Measurements from ENCODE around the gene ZNRF2. TPM values are rescaled to one million over a fixed set of nuclear protein-coding genes. Genes with fewer than 3 reads are reported as not detected.
A peak's percentile ranks its signal among the peaks of the same experiment; 100 is the strongest.

The ZNRF2 gene
- total and polyA plus RNA-seq, 7 donors: 14.4 to 33.8 (median 22.5) TPM

DNA sequence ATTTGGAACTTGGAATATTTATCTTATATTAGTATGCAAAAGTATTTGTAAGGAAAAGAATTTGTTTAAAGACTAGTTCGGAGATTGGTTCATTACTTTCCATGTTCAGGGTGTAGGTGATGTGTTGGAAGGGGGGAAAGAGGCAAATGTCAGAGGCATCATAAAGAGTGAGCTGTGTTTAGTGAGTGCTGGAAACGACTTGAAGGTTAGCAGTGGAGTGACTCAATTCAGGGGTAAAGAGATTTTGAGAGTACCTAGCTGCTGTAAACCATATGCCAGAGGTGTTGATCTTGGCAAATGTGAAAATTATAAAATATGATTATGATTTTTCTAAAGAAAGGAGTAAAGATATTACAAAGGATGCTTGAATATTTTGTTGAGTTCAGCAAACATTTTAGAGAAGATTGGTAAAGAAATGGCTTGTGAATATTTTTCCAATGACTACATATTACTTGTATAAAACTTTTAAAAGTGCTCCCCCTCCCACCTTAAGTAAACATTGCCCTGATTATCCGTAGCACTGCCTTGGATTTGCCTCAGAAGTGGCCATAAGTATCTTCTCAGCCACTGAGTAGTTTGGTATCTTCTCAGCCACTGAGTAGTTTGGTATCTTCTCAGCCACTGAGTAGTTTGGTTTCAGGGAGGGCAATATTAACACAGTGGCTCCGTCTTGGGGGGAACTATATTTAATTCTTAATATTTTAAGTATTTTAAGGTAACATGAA, 51.5 kb downstream of the ZNRF2 start:
- DNase-seq: no peak
- Histone ChIP-seq H3K27ac (no peak overlapping the region), H3K4me1 (peaks cover 0 to 21% (median 11%) of the 10 kb centered on the region in 4 donors), H3K36me3 (no peaks in the 10 kb centered on the region), H3K9me3 (no peaks in the 10 kb centered on the region), H3K4me3 (no peak overlapping the region), H3K27me3 (no peaks in the 10 kb centered on the region)
- intact Hi-C loops (cut with DNase I): no loop called here
- TF ChIP-seq, protein P1, sequence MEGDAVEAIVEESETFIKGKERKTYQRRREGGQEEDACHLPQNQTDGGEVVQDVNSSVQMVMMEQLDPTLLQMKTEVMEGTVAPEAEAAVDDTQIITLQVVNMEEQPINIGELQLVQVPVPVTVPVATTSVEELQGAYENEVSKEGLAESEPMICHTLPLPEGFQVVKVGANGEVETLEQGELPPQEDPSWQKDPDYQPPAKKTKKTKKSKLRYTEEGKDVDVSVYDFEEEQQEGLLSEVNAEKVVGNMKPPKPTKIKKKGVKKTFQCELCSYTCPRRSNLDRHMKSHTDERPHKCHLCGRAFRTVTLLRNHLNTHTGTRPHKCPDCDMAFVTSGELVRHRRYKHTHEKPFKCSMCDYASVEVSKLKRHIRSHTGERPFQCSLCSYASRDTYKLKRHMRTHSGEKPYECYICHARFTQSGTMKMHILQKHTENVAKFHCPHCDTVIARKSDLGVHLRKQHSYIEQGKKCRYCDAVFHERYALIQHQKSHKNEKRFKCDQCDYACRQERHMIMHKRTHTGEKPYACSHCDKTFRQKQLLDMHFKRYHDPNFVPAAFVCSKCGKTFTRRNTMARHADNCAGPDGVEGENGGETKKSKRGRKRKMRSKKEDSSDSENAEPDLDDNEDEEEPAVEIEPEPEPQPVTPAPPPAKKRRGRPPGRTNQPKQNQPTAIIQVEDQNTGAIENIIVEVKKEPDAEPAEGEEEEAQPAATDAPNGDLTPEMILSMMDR (IDR thresholded peaks at IDR 0.05): no peak
- TF ChIP-seq POLR2A (IDR thresholded peaks at IDR 0.05) (no peak), POLR2AphosphoS5 (IDR thresholded peaks at IDR 0.05) (no peak), EP300 (IDR thresholded peaks at IDR 0.05) (no peak)
- 37 to 60% methylated on average over 4 of the region's 4 CpGs for WGBS, 2 donors

DNA sequence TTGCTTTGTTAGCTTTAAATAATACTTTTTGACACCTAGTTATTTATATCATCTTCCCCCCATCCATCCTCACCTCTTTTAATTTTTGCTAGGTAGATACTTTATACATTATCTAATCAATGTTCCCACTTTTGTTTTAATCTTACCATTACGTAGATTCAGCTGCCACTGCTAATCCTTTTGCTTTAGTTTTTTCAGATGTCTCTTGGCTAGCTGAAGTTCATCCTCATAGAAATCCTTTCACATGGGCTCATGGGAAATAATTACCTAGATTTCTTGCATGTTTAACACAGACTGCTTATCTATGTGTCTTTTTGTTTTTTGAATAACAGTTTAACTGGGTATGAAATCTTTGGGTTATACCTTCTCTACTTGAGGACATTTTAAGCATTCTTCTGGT, 60.1 kb downstream of the ZNRF2 start:
- Histone ChIP-seq H3K4me1 (peaks cover 0 to 14% (median 3%) of the 10 kb centered on the region in 4 donors), H3K27me3 (no peaks in the 10 kb centered on the region), H3K4me3 (no peak overlapping the region), H3K27ac (no peak overlapping the region), H3K9me3 (no peaks in the 10 kb centered on the region), H3K36me3 (no peaks in the 10 kb centered on the region)
- no peak for DNase-seq
- TF ChIP-seq, protein P1 (IDR thresholded peaks at IDR 0.05): no peak
- TF ChIP-seq POLR2AphosphoS5 (IDR thresholded peaks at IDR 0.05) (no peak), POLR2A (IDR thresholded peaks at IDR 0.05) (no peak), EP300 (IDR thresholded peaks at IDR 0.05) (no peak)
- intact Hi-C loops (cut with DNase I): no loop called here
- 76 to 78% methylated on average over 1 of the region's 1 CpG for WGBS, 2 donors

DNA sequence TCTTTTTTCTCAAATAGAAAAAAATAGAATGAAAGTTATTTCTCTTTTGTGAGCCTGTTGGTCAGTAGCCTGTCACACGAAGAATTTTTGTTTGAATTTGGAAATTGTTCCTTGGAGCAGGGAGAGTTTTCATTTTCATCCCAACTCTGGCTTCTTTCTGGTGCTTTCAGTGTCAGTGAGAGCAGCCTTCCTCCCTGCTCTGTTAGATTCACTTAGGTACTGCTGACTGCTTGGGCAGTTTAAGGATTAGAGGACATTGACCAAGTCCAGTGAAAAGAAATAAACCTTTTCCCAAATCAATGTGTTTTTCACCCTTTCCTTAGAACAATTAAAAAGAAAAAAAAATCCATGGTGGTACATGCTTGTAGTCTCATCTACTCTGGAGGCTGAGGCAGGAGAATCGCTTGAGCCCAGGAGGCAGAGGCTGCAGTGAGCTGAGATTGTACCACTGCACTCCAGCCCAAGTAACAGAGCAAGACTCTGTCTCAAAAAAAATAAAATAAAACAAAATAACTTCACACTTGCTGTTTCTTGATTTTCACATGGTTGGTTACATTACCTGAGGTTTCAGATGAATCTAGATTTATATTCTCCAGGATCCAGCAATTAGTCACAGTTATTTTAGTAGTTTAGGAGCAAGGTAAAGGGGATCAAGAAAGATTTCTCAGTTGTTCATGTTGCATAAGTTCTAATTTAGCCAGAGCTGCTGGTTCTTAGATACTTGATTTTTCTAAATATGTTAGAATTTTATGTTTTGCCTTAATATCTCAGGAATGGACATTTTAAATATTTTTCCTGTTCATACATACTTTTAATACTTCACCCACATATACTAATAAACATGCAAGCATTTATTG, 63.1 kb downstream of the ZNRF2 start:
- 85 to 89% methylated on average over 2 of the region's 2 CpGs for WGBS, 2 donors
- H3K9me3 ChIP-seq: no peaks in the 10 kb centered on the region

DNA sequence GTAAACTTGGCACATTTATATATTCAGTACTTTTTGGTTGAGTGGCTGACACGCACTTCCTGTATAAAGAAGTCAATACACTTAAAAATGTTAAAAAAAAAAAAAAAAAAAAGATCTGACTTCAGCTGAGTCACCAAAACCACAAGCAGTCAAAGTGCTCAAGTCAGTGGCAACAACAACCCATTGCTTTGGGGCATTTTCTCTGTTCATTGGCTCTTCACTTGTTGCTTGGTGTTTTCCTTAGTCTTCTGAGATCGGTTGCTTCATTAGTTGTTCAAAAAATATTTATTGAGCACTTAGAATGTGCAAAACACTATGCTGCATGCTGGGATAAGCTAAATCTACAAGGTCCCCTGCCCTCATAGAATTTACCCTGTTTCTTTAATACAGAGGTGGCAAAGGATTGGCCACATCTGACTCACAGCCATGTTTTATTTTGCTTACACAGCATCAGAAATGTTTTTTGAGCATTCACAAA, 63.7 kb downstream of the ZNRF2 start:
- H3K9me3 ChIP-seq: no peaks in the 10 kb centered on the region
- WGBS, 2 donors: 37 to 72% methylated on average over 2 of the region's 2 CpGs
- no peaks in the 10 kb centered on the region for H3K27me3 ChIP-seq
- DNase-seq: no peak
- intact Hi-C loops (cut with DNase I): loop anchor here (5.0 kb wide), 2 partner anchors 41 to 64 kb away; no protein-coding TSS in a partner anchor
- H3K4me1 ChIP-seq: peaks cover 0 to 36% (median 8%) of the 10 kb centered on the region in 4 donors
- TF ChIP-seq EP300 (IDR thresholded peaks at IDR 0.05) (no peak), POLR2AphosphoS5 (IDR thresholded peaks at IDR 0.05) (no peak), POLR2A (IDR thresholded peaks at IDR 0.05) (no peak)
- TF ChIP-seq, protein P1 (IDR thresholded peaks at IDR 0.05): no peak
- peak overlapping the region in 2 of 4 donors; percentile 12 to 23 for H3K27ac ChIP-seq
- H3K36me3 ChIP-seq: no peaks in the 10 kb centered on the region
- H3K4me3 ChIP-seq: no peak overlapping the region

More for the DNA sequence above, 63.1 kb downstream of the ZNRF2 start:
- Histone ChIP-seq H3K4me3 (no peak overlapping the region), H3K27ac (peak overlapping the region in 2 of 4 donors; percentile 8 to 12), H3K27me3 (no peaks in the 10 kb centered on the region), H3K36me3 (no peaks in the 10 kb centered on the region), H3K4me1 (peaks cover 0 to 32% (median 8%) of the 10 kb centered on the region in 4 donors)
- intact Hi-C loops (cut with DNase I): loop anchor here (5.0 kb wide), 2 partner anchors 40 to 65 kb away; no protein-coding TSS in a partner anchor
- DNase-seq: no peak
- TF ChIP-seq POLR2AphosphoS5 (IDR thresholded peaks at IDR 0.05): no peak
- TF ChIP-seq, protein P1 (IDR thresholded peaks at IDR 0.05): no peak
- TF ChIP-seq EP300 (IDR thresholded peaks at IDR 0.05): no peak
- TF ChIP-seq POLR2A (IDR thresholded peaks at IDR 0.05): no peak
